ENCODE results near the gene SUSD4. TPM values are rescaled to one million over a fixed set of nuclear protein-coding genes. Genes with fewer than 3 reads are reported as not detected.

Gene SUSD4
- polyA plus RNA-seq, 1 of the 3 experiments (the other 2 are of a cell fraction) = 0.31 TPM

GRCh38 chr1:223261914-223262313 is 102.1 kb downstream of the SUSD4 start:
- Histone ChIP-seq H3K9ac (no peak overlapping the region), H2AFZ (ENCODE audit: low read depth) (no peak overlapping the region), H3K79me2 (ENCODE audit: insufficient read depth) (no peaks in the 10 kb centered on the region), H3K27ac (ENCODE audit: low read depth in 2 of 2, low read length in 1 of 2) (no peak overlapping the region), H3K36me3 (replicated peaks in 1 of 2; ENCODE audit: control insufficient read depth in 1 of 2, insufficient read depth in 2 of 2, low read length in 1 of 2) (no peaks in the 10 kb centered on the region), H3K9me3 (no peaks in the 10 kb centered on the region), H4K20me1 (ENCODE audit: insufficient read depth) (no peaks in the 10 kb centered on the region), H3K4me1 (ENCODE audit: control insufficient read depth in 1 of 2, insufficient read depth in 2 of 2, low read depth in 1 of 2, low read length in 1 of 2) (no peaks in the 10 kb centered on the region; a peak in 1 of 4 replicates), H3K4me2 (no peak overlapping the region), H3K9me2 (no peaks in the 10 kb centered on the region), H3K4me3 (ENCODE audit: low read depth in 2 of 2, low read length in 1 of 2) (no peak overlapping the region), H3F3A (replicated peaks; ENCODE audit: insufficient read depth) (no peaks in the 10 kb centered on the region), H3K27me3 (ENCODE audit: insufficient read depth) (peaks cover 23% of the 10 kb centered on the region; the same call in 1 of the 2 replicates)
- WGBS (ENCODE audit: low lambda C conversion rate) = 57% methylated on average over 3 of the region's 3 CpGs
- TF ChIP-seq CTCF (IDR thresholded peaks at IDR 0.05) (no peak), FOXM1 (IDR thresholded peaks at IDR 0.05; ENCODE audit: low read depth) (no peak)
- DNase-seq = no peak
- ChIA-PET CTCF (no interaction called here), POLR2A (no interaction called here)

GRCh38 chr1:223260712-223261111 is 103.3 kb downstream of the SUSD4 start:
- no peak overlapping the region for H3K9ac ChIP-seq
- peaks cover 16% of the 10 kb centered on the region; the same call in 1 of the 2 replicates for H3K27me3 ChIP-seq (ENCODE audit: insufficient read depth)
- 70% methylated on average over 7 of the region's 7 CpGs for WGBS (ENCODE audit: low lambda C conversion rate)
- no peak overlapping the region for H3K4me3 ChIP-seq (ENCODE audit: low read depth in 2 of 2, low read length in 1 of 2)
- no peak overlapping the region for H3K4me2 ChIP-seq
- ChIA-PET POLR2A (no interaction called here), CTCF (interaction anchor here (1.2 kb wide), 1 partner anchor 8 kb away, joined by 3 read pairs; no protein-coding TSS in a partner anchor)
- H4K20me1 ChIP-seq (ENCODE audit: insufficient read depth) = no peaks in the 10 kb centered on the region
- H3K79me2 ChIP-seq (ENCODE audit: insufficient read depth) = no peaks in the 10 kb centered on the region
- no peaks in the 10 kb centered on the region for H3K36me3 ChIP-seq (replicated peaks in 1 of 2; ENCODE audit: control insufficient read depth in 1 of 2, insufficient read depth in 2 of 2, low read length in 1 of 2)
- H3K9me3 ChIP-seq = no peaks in the 10 kb centered on the region
- no peaks in the 10 kb centered on the region for H3K9me2 ChIP-seq
- H2AFZ ChIP-seq (ENCODE audit: low read depth) = no peak overlapping the region
- no peaks in the 10 kb centered on the region for H3F3A ChIP-seq (replicated peaks; ENCODE audit: insufficient read depth)
- no peak for DNase-seq
- H3K27ac ChIP-seq (ENCODE audit: low read depth in 2 of 2, low read length in 1 of 2) = no peak overlapping the region
- TF ChIP-seq FOXM1 (IDR thresholded peaks at IDR 0.05; ENCODE audit: low read depth) (no peak), SIN3A (IDR thresholded peaks at IDR 0.05; ENCODE audit: borderline replicate concordance, low read depth, low read length) (no peak), TAF1 (IDR thresholded peaks at IDR 0.05; ENCODE audit: borderline replicate concordance, low read depth, low read length) (no peak), MAX (IDR thresholded peaks at IDR 0.05; ENCODE audit: low read depth) (no peak), TCF12 (IDR thresholded peaks at IDR 0.05) (no peak), POLR2AphosphoS5 (IDR thresholded peaks at IDR 0.05; ENCODE audit: low read depth, low read length) (no peak), NRF1 (IDR thresholded peaks at IDR 0.05; ENCODE audit: low read depth, low read length) (no peak), FOSL2 (IDR thresholded peaks at IDR 0.05; ENCODE audit: borderline replicate concordance, low read depth) (no peak)
- H3K4me1 ChIP-seq (ENCODE audit: control insufficient read depth in 1 of 2, insufficient read depth in 2 of 2, low read depth in 1 of 2, low read length in 1 of 2) = no peaks in the 10 kb centered on the region; a peak in 1 of 4 replicates

- no peak overlapping the region for H3K4me3 ChIP-seq (ENCODE audit: low read depth in 2 of 2, low read length in 1 of 2)
- 23% methylated on average over 2 of the region's 3 CpGs for WGBS (ENCODE audit: low lambda C conversion rate)
- ChIA-PET POLR2A (no interaction called here), CTCF (interaction anchor here (1.2 kb wide), 1 partner anchor 9 kb away, joined by 3 read pairs; no protein-coding TSS in a partner anchor)
- no peak for TF ChIP-seq FOXM1 (IDR thresholded peaks at IDR 0.05; ENCODE audit: low read depth)
- TF ChIP-seq IRF3 (IDR thresholded peaks at IDR 0.05; ENCODE audit: low read depth, low read length) = no peak
- no peaks in the 10 kb centered on the region for H3K9me2 ChIP-seq
- no peak overlapping the region for H3K9ac ChIP-seq
- H3K4me2 ChIP-seq = no peak overlapping the region
- no peak for DNase-seq
- no peak overlapping the region for H3K27ac ChIP-seq (ENCODE audit: low read depth in 2 of 2, low read length in 1 of 2)
- H2AFZ ChIP-seq (ENCODE audit: low read depth) = no peak overlapping the region
- H3K36me3 ChIP-seq (replicated peaks in 1 of 2; ENCODE audit: control insufficient read depth in 1 of 2, insufficient read depth in 2 of 2, low read length in 1 of 2) = no peaks in the 10 kb centered on the region
- H3K9me3 ChIP-seq = no peaks in the 10 kb centered on the region
- no peaks in the 10 kb centered on the region for H3K4me1 ChIP-seq (ENCODE audit: control insufficient read depth in 1 of 2, insufficient read depth in 2 of 2, low read depth in 1 of 2, low read length in 1 of 2)
- no peaks in the 10 kb centered on the region for H3F3A ChIP-seq (replicated peaks; ENCODE audit: insufficient read depth)
- no peaks in the 10 kb centered on the region for H4K20me1 ChIP-seq (ENCODE audit: insufficient read depth)
- H3K27me3 ChIP-seq (ENCODE audit: insufficient read depth) = peaks cover 9% of the 10 kb centered on the region; the same call in 1 of the 2 replicates
- H3K79me2 ChIP-seq (ENCODE audit: insufficient read depth) = no peaks in the 10 kb centered on the region
Measured at GRCh38 chr1:223259462-223259861, 104.5 kb downstream of the SUSD4 start.

Measured in SK-N-SH (cell line).